Neuronal stem cell (in vitro differentiated cells): ENCODE measurements around the gene LRRC25.

Experiments used
- DNase-seq: peaks from one replicate; pipeline ENCODE4 v3.0.0-alpha.2; 2013; ENCODE audit warnings: low spot score
- H2AFZ ChIP-seq: one replicate; pipeline ENCODE4 v1.6.1; 2013; ENCODE audit warnings: mild to moderate bottlenecking, low read length, inconsistent platforms
- H2AK5ac ChIP-seq: 2 replicates; pipeline ENCODE4 v1.6.1; 2013; ENCODE audit warnings: low read depth, mild to moderate bottlenecking, inconsistent platforms, low read length, moderate library complexity, mixed read lengths
- H2BK120ac ChIP-seq: 2 replicates; pipeline ENCODE4 v1.6.1; 2013; ENCODE audit warnings: low read depth, mild to moderate bottlenecking, inconsistent platforms, low read length, moderate library complexity, mixed read lengths
- H2BK12ac ChIP-seq: one replicate; pipeline ENCODE4 v1.6.1; 2013; ENCODE audit warnings: low read length, inconsistent platforms
- H2BK15ac ChIP-seq: 2 replicates; pipeline ENCODE4 v1.6.1; 2013; ENCODE audit warnings: mild to moderate bottlenecking, low read length, inconsistent platforms, mixed read lengths
- H2BK5ac ChIP-seq: one replicate; pipeline ENCODE4 v1.6.1; 2013; ENCODE audit warnings: inconsistent platforms, mild to moderate bottlenecking, low read length, moderate library complexity
- H3K14ac ChIP-seq: one replicate; pipeline ENCODE4 v1.6.1; 2013; ENCODE audit warnings: low read length, inconsistent platforms
- H3K18ac ChIP-seq: 2 replicates; pipeline ENCODE4 v1.6.1; 2013; ENCODE audit warnings: low read length, inconsistent platforms
- H3K23ac ChIP-seq: 2 replicates; pipeline ENCODE4 v1.6.1; 2013; ENCODE audit warnings: low read depth, mild to moderate bottlenecking, mixed read lengths, low read length, inconsistent platforms; ENCODE audit not compliant: poor library complexity
- H3K27ac ChIP-seq: replicated peaks from 3 replicates; pipeline ENCODE4 v1.5.1; 2013; ENCODE audit warnings: low read length, inconsistent platforms
- H3K27me3 ChIP-seq, 3 experiments: 2 replicates each; pipeline ENCODE4 v1.6.1; 2013; ENCODE audit warnings: low read length in 3 of 3, mild to moderate bottlenecking in 2 of 3, inconsistent platforms in 1 of 3, low read depth in 1 of 3, mixed read lengths in 1 of 3, moderate library complexity in 1 of 3; ENCODE audit not compliant: control insufficient read depth in 3 of 3, insufficient read depth in 3 of 3
- H3K36me3 ChIP-seq, 2 donors: replicated peaks in 1 of 2; 2 replicates each; pipeline ENCODE4 v1.6.1; 2013; ENCODE audit warnings: low read length in 2 of 2; ENCODE audit not compliant: control insufficient read depth in 2 of 2, insufficient read depth in 2 of 2
- H3K4ac ChIP-seq: 2 replicates; pipeline ENCODE4 v1.6.1; 2013; ENCODE audit warnings: inconsistent platforms, mild to moderate bottlenecking, low read length, moderate library complexity
- H3K4me1 ChIP-seq, 2 donors: 1 replicate in 1 of 2; 2 replicates in 1 of 2; pipeline ENCODE4 v1.6.1; 2013; ENCODE audit warnings: low read length in 2 of 2, low read depth in 1 of 2; ENCODE audit not compliant: control insufficient read depth in 2 of 2, insufficient read depth in 1 of 2
- H3K4me2 ChIP-seq: one replicate; pipeline ENCODE4 v1.6.1; 2013; ENCODE audit warnings: mild to moderate bottlenecking, low read length, inconsistent platforms; ENCODE audit not compliant: insufficient read depth, poor library complexity, severe bottlenecking
- H3K4me3 ChIP-seq, 2 donors: 2 replicates each; pipeline ENCODE4 v1.5.1; 2013; ENCODE audit warnings: low read length in 2 of 2, mild to moderate bottlenecking in 2 of 2, inconsistent platforms in 1 of 2, moderate library complexity in 1 of 2
- H3K79me1 ChIP-seq: one replicate; pipeline ENCODE4 v1.6.1; 2013; ENCODE audit warnings: low read depth, mild to moderate bottlenecking, inconsistent platforms, low read length, moderate library complexity
- H3K9ac ChIP-seq: one replicate; pipeline ENCODE4 v1.6.1; 2013; ENCODE audit warnings: mild to moderate bottlenecking, low read depth, low read length, inconsistent platforms; ENCODE audit not compliant: poor library complexity
- H3K9me3 ChIP-seq, 2 donors: replicated peaks in 1 of 2; 2 replicates each; pipeline versions ENCODE3 to v1.6.1; 2013; ENCODE audit warnings: low read length in 2 of 2, mild to moderate bottlenecking in 2 of 2, inconsistent platforms in 1 of 2, low read depth in 1 of 2, mixed read lengths in 1 of 2, moderate library complexity in 1 of 2; ENCODE audit not compliant: control insufficient read depth in 2 of 2, insufficient read depth in 1 of 2
- H4K8ac ChIP-seq: one replicate; pipeline ENCODE4 v1.6.1; 2013; ENCODE audit warnings: low read depth, mild to moderate bottlenecking, inconsistent platforms, low read length, moderate library complexity
- H4K91ac ChIP-seq: one replicate; pipeline ENCODE4 v1.6.1; 2013; ENCODE audit warnings: low read length, low read depth, mild to moderate bottlenecking, inconsistent platforms; ENCODE audit not compliant: poor library complexity
- WGBS, 2 donors: extraction: QIAGEN DNeasy Blood & Tissue Kit; methylation state at CpG; one replicate each; pipeline ENCODE4 v1.1.7; 2013; ENCODE audit warnings: missing lambda C conversion rate in 2 of 2, mixed read lengths in 1 of 2; ENCODE audit not compliant: insufficient read length in 2 of 2, insufficient replicate concordance in 1 of 2; ENCODE audit errors: extremely low coverage in 2 of 2; 5-methylcytosine and 5-hydroxymethylcytosine counted together

Gene LRRC25

GRCh38 chr19:18440415-18440877 lies 43.0 kb upstream of the LRRC25 start:
- peak overlapping the region; percentile 91 for H3K27ac ChIP-seq
- WGBS, 2 donors = no CpG with 5 or more reads among the region's 11 CpGs
- H3K9me3 ChIP-seq = peaks cover 0 to 4% of the 10 kb centered on the region in 2 donors
- no peak overlapping the region for H3K9ac ChIP-seq
- peaks cover 13% of the 10 kb centered on the region for H3K79me1 ChIP-seq
- H2BK120ac ChIP-seq = peak overlapping the region; percentile 29
- H2AFZ ChIP-seq = no peak overlapping the region
- H2BK5ac ChIP-seq = peak overlapping the region; percentile 76
- no peak overlapping the region for H3K14ac ChIP-seq
- H3K18ac ChIP-seq = peak overlapping the region; percentile 90
- no peak for DNase-seq
- H4K8ac ChIP-seq = no peak overlapping the region
- H4K91ac ChIP-seq = peak overlapping the region; percentile 47
- H3K36me3 ChIP-seq = peaks cover 13 to 23% of the 10 kb centered on the region in 2 donors
- no peak overlapping the region for H3K4me3 ChIP-seq
- H3K4me2 ChIP-seq = no peak overlapping the region
- H2BK12ac ChIP-seq = peak overlapping the region; percentile 18
- peaks cover 30 to 40% of the 10 kb centered on the region in 2 donors for H3K4me1 ChIP-seq
- peak overlapping the region; percentile 47 for H3K23ac ChIP-seq
- no peak overlapping the region for H3K4ac ChIP-seq
- no peaks in the 10 kb centered on the region for H3K27me3 ChIP-seq
- peak overlapping the region; percentile 96 for H2AK5ac ChIP-seq
- H2BK15ac ChIP-seq = peak overlapping the region; percentile 95

GRCh38 chr19:18439910-18440237 lies 42.5 kb upstream of the LRRC25 start:
- H2AFZ ChIP-seq = no peak overlapping the region
- peaks cover 0 to 4% of the 10 kb centered on the region in 2 donors for H3K9me3 ChIP-seq
- H3K4ac ChIP-seq = no peak overlapping the region
- H3K4me2 ChIP-seq = no peak overlapping the region
- peak overlapping the region; percentile 29 for H2BK120ac ChIP-seq
- peaks cover 16 to 27% of the 10 kb centered on the region in 2 donors for H3K36me3 ChIP-seq
- H3K27ac ChIP-seq = peak overlapping the region; percentile 91
- peaks cover 30 to 40% of the 10 kb centered on the region in 2 donors for H3K4me1 ChIP-seq
- H2BK12ac ChIP-seq = peak overlapping the region; percentile 28
- peak overlapping the region; percentile 76 for H2BK5ac ChIP-seq
- no peak overlapping the region for H3K14ac ChIP-seq
- H4K8ac ChIP-seq = no peak overlapping the region
- no peak overlapping the region for H4K91ac ChIP-seq
- H2BK15ac ChIP-seq = peak overlapping the region; percentile 95
- no peak overlapping the region for H3K9ac ChIP-seq
- peak overlapping the region; percentile 96 for H2AK5ac ChIP-seq
- H3K27me3 ChIP-seq = no peaks in the 10 kb centered on the region
- H3K18ac ChIP-seq = peak overlapping the region; percentile 87
- DNase-seq = no peak
- no peak overlapping the region for H3K23ac ChIP-seq
- H3K4me3 ChIP-seq = no peak overlapping the region
- peaks cover 14% of the 10 kb centered on the region for H3K79me1 ChIP-seq
- WGBS, 2 donors = no CpG with 5 or more reads among the region's 9 CpGs

- Histone ChIP-seq H2BK5ac (peak overlapping the region; percentile 100), H2AK5ac (peak overlapping the region; percentile 98), H2BK15ac (peak overlapping the region; percentile 100), H3K18ac (peak overlapping the region; percentile 100), H3K9me3 (peaks cover 0 to 4% of the 10 kb centered on the region in 2 donors), H3K27me3 (no peaks in the 10 kb centered on the region), H2AFZ (peak overlapping the region; percentile 87), H4K91ac (peak overlapping the region; percentile 81), H2BK12ac (peak overlapping the region; percentile 78), H3K27ac (peak overlapping the region; percentile 91), H3K14ac (no peak overlapping the region), H3K79me1 (peaks cover 14% of the 10 kb centered on the region), H2BK120ac (peak overlapping the region; percentile 81), H3K4me3 (peak overlapping the region in 1 of 2 donors; percentile 99), H3K4me1 (peaks cover 32 to 43% of the 10 kb centered on the region in 2 donors), H3K9ac (peak overlapping the region; percentile 68), H3K4me2 (peak overlapping the region; percentile 28), H4K8ac (no peak overlapping the region), H3K36me3 (peaks cover 19 to 27% of the 10 kb centered on the region in 2 donors), H3K23ac (peak overlapping the region; percentile 18), H3K4ac (no peak overlapping the region)
- no CpG with 5 or more reads among the region's 13 CpGs for WGBS, 2 donors
- no peak for DNase-seq
These were observed 41.8 kb upstream of the LRRC25 start for GRCh38 chr19:18439025-18439909.
